HL-60 (cell line): Measurements from ENCODE around the gene SMOC1.

Source experiments
- DNase-seq, 2 experiments: peaks; one replicate each; pipeline ENCODE4 v3.0.0-alpha.2; 2010 to 2020; ENCODE audit warnings: low read depth in 1 of 2, low spot score in 1 of 2
- H3K27ac ChIP-seq: fragments of 250-450 bp; sonication (Bioruptor Pico); replicated peaks from 2 replicates; pipeline ENCODE4 v1.5.1; 2020; ENCODE audit warnings: mild to moderate bottlenecking, moderate library complexity
- H3K27me3 ChIP-seq: fragments of 250-450 bp; sonication (Bioruptor Pico); 2 replicates; pipeline ENCODE4 v1.5.1; 2021; ENCODE audit warnings: mild to moderate bottlenecking, moderate library complexity; ENCODE audit not compliant: insufficient read depth, poor library complexity, severe bottlenecking
- H3K4me3 ChIP-seq: replicated peaks from 2 replicates; pipeline ENCODE4 v1.5.1; 2011; ENCODE audit warnings: mild to moderate bottlenecking, control low read depth, low read length; ENCODE audit not compliant: insufficient read depth
- GABPA ChIP-seq: IDR thresholded peaks from 2 replicates; pipeline ENCODE4 v1.6.1; 2012; ENCODE audit warnings: low read depth
- POLR2AphosphoS5 ChIP-seq: IDR thresholded peaks from 2 replicates; pipeline ENCODE4 v1.6.1; 2012; ENCODE audit warnings: low read depth
- SPI1 ChIP-seq: IDR thresholded peaks from 2 replicates; pipeline ENCODE4 v1.6.1; 2012; ENCODE audit warnings: low read depth, mild to moderate bottlenecking, borderline replicate concordance
- TF ChIP-seq, protein P1 (sequence below): IDR thresholded peaks from 2 replicates; pipeline ENCODE4 v1.6.1; 2012; ENCODE audit warnings: low read depth; ENCODE audit not compliant: insufficient replicate concordance
- TF ChIP-seq, protein P2 (sequence below): IDR thresholded peaks from one replicate; pipeline ENCODE4 v1.5.1; 2011; ENCODE audit warnings: low read length, control low read depth, inconsistent platforms; ENCODE audit not compliant: insufficient read depth

SMOC1 gene

GRCh38 chr14:70006699-70007098, 127.5 kb downstream of the SMOC1 start:
- Histone ChIP-seq H3K27ac (no peak overlapping the region), H3K27me3 (no peaks in the 10 kb centered on the region), H3K4me3 (no peak overlapping the region)
- TF ChIP-seq SPI1 (no peak), GABPA (no peak), POLR2AphosphoS5 (no peak)
- TF ChIP-seq, protein P1, sequence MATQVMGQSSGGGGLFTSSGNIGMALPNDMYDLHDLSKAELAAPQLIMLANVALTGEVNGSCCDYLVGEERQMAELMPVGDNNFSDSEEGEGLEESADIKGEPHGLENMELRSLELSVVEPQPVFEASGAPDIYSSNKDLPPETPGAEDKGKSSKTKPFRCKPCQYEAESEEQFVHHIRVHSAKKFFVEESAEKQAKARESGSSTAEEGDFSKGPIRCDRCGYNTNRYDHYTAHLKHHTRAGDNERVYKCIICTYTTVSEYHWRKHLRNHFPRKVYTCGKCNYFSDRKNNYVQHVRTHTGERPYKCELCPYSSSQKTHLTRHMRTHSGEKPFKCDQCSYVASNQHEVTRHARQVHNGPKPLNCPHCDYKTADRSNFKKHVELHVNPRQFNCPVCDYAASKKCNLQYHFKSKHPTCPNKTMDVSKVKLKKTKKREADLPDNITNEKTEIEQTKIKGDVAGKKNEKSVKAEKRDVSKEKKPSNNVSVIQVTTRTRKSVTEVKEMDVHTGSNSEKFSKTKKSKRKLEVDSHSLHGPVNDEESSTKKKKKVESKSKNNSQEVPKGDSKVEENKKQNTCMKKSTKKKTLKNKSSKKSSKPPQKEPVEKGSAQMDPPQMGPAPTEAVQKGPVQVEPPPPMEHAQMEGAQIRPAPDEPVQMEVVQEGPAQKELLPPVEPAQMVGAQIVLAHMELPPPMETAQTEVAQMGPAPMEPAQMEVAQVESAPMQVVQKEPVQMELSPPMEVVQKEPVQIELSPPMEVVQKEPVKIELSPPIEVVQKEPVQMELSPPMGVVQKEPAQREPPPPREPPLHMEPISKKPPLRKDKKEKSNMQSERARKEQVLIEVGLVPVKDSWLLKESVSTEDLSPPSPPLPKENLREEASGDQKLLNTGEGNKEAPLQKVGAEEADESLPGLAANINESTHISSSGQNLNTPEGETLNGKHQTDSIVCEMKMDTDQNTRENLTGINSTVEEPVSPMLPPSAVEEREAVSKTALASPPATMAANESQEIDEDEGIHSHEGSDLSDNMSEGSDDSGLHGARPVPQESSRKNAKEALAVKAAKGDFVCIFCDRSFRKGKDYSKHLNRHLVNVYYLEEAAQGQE, result no peak
- TF ChIP-seq, protein P2, sequence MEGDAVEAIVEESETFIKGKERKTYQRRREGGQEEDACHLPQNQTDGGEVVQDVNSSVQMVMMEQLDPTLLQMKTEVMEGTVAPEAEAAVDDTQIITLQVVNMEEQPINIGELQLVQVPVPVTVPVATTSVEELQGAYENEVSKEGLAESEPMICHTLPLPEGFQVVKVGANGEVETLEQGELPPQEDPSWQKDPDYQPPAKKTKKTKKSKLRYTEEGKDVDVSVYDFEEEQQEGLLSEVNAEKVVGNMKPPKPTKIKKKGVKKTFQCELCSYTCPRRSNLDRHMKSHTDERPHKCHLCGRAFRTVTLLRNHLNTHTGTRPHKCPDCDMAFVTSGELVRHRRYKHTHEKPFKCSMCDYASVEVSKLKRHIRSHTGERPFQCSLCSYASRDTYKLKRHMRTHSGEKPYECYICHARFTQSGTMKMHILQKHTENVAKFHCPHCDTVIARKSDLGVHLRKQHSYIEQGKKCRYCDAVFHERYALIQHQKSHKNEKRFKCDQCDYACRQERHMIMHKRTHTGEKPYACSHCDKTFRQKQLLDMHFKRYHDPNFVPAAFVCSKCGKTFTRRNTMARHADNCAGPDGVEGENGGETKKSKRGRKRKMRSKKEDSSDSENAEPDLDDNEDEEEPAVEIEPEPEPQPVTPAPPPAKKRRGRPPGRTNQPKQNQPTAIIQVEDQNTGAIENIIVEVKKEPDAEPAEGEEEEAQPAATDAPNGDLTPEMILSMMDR, result no peak
- no peak for DNase-seq

GRCh38 chr14:70008284-70009262, 129.4 kb downstream of the SMOC1 start:
- TF ChIP-seq POLR2AphosphoS5 (no peak), GABPA (no peak), SPI1 (no peak)
- TF ChIP-seq, protein P2, result no peak
- TF ChIP-seq, protein P1, result no peak
- Histone ChIP-seq H3K27me3 (no peaks in the 10 kb centered on the region), H3K4me3 (no peak overlapping the region), H3K27ac (no peak overlapping the region)
- DNase-seq, result no peak

- Histone ChIP-seq H3K4me3 (no peak overlapping the region), H3K27me3 (no peaks in the 10 kb centered on the region), H3K27ac (no peak overlapping the region)
- no peak for DNase-seq
- TF ChIP-seq SPI1, result no peak
- TF ChIP-seq, protein P2, result no peak
Measured at GRCh38 chr14:70009961-70010360, 130.7 kb downstream of the SMOC1 start.
